Retinal pigment epithelial cell (primary cell): ENCODE results near the gene PSME3IP1.
"Not testable (repeated sequence)": the region's sequence is repeated elsewhere in the genome, so short reads cannot be mapped to it uniquely, and the experiment has no call there.

Source experiments
- DNase-seq: peaks from one replicate; pipeline ENCODE4 v3.0.0-alpha.2; 2010; ENCODE audit warnings: low read depth
- H3K4me3 ChIP-seq: 2 replicates; pipeline ENCODE4 v1.5.1; 2011; ENCODE audit warnings: mild to moderate bottlenecking, low read length, control low read depth, moderate library complexity
- TF ChIP-seq, protein P1 (sequence below): conservative IDR thresholded peaks from 2 replicates; pipeline ENCODE4 v1.5.1; 2011; ENCODE audit warnings: low read depth, low read length, control low read depth, inconsistent platforms

The PSME3IP1 gene

GRCh38 chr16:57112403-57113041, 73.3 kb downstream of the PSME3IP1 start:
- no peak overlapping the region for H3K4me3 ChIP-seq
- TF ChIP-seq, protein P1, sequence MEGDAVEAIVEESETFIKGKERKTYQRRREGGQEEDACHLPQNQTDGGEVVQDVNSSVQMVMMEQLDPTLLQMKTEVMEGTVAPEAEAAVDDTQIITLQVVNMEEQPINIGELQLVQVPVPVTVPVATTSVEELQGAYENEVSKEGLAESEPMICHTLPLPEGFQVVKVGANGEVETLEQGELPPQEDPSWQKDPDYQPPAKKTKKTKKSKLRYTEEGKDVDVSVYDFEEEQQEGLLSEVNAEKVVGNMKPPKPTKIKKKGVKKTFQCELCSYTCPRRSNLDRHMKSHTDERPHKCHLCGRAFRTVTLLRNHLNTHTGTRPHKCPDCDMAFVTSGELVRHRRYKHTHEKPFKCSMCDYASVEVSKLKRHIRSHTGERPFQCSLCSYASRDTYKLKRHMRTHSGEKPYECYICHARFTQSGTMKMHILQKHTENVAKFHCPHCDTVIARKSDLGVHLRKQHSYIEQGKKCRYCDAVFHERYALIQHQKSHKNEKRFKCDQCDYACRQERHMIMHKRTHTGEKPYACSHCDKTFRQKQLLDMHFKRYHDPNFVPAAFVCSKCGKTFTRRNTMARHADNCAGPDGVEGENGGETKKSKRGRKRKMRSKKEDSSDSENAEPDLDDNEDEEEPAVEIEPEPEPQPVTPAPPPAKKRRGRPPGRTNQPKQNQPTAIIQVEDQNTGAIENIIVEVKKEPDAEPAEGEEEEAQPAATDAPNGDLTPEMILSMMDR: no peak
- no peak for DNase-seq

GRCh38 chr16:57111420-57111819, 74.4 kb downstream of the PSME3IP1 start:
- no peak overlapping the region for H3K4me3 ChIP-seq
- TF ChIP-seq, protein P1: no peak
- DNase-seq: no peak

DNA sequence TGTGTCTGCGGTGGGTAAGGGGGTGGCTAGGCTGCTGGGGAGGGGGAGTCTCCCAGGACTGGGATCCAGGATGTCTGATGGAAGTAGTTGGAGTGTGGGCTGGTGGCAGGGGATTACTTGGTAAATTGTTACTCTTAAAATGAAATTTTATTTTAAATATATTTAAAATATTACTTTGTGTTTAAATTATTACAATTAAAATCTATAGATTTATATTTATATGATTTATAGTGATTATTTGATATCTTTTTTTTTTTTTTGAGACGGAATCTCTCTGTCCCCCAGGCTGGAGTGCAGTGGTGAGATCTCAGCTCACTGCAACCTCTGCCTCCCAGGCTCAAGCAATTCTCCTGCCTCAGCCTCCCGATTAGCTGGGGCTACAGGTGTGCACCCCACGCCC, 74.9 kb downstream of the PSME3IP1 start:
- DNase-seq: no peak
- TF ChIP-seq, protein P1: no peak
- no peak overlapping the region for H3K4me3 ChIP-seq

- not testable (repeated sequence) for H3K4me3 ChIP-seq, DNase-seq
These were observed 76.4 kb downstream of the PSME3IP1 start for GRCh38 chr16:57109259-57110105.

- TF ChIP-seq, protein P1: no peak
- DNase-seq: no peak
- no peak overlapping the region for H3K4me3 ChIP-seq
These were observed 77.4 kb downstream of the PSME3IP1 start for GRCh38 chr16:57108432-57108831.

- no peak overlapping the region for H3K4me3 ChIP-seq
- TF ChIP-seq, protein P1: no peak
- no peak for DNase-seq
These were observed 78.4 kb downstream of the PSME3IP1 start for GRCh38 chr16:57107321-57107922.

DNA sequence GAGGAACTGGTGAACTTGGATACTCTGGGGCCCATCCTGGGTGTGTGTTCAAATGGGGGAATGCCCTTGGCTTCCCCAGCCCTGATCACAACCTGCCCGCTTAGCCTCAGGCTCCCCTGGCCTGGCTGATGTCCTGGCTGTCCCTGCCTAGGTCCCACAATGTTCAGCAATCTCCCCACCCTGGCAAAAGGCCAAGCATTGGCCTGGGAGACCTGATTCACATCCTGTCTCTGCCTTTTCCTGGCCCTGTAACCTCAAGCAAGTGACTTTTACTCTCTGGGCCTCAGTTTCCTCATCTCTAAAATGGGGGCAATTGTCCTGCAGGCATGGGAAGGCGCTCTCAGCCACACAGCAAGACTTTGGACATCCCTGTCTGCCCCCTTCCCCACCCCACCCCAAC, 79.1 kb downstream of the PSME3IP1 start:
- DNase-seq: no peak
- TF ChIP-seq, protein P1: no peak
- no peak overlapping the region for H3K4me3 ChIP-seq
